Lung (tissue), 12 donors: ENCODE data around the gene PNPLA8. TPM values are rescaled to one million over a fixed set of nuclear protein-coding genes. Genes with fewer than 3 reads are reported as not detected.

Experiments used
- ATAC-seq: fragments of 200-7000 bp; cut with Tn5 transposase; one replicate; pipeline ENCODE4 v1.9.1; 2020; ENCODE audit warnings: moderate number of reproducible peaks; ENCODE audit not compliant: insufficient read depth, low FRiP score
- DNase-seq, 3 donors: peaks; one replicate each; pipeline ENCODE4 v3.0.0-alpha.2; 2013 to 2017
- H3K27ac ChIP-seq, 2 donors: one replicate each; pipeline ENCODE4 v1.5.1; 2013; ENCODE audit warnings: mild to moderate bottlenecking in 2 of 2, moderate library complexity in 2 of 2, control low read depth in 1 of 2, inconsistent platforms in 1 of 2, low read depth in 1 of 2, low read length in 1 of 2
- H3K27me3 ChIP-seq, 3 donors: one replicate each; pipeline ENCODE4 v1.5.1; 2013; ENCODE audit warnings: low read length in 2 of 3; ENCODE audit not compliant: control insufficient read depth in 3 of 3, insufficient read depth in 3 of 3
- H3K36me3 ChIP-seq, 4 donors: one replicate each; pipeline ENCODE4 v1.5.1; 2013; ENCODE audit warnings: low read length in 4 of 4, mild to moderate bottlenecking in 1 of 4, moderate library complexity in 1 of 4; ENCODE audit not compliant: control insufficient read depth in 4 of 4, insufficient read depth in 4 of 4
- H3K4me1 ChIP-seq, 5 donors: one replicate each; pipeline ENCODE4 v1.5.1; 2013; ENCODE audit warnings: low read length in 5 of 5, mild to moderate bottlenecking in 2 of 5, moderate library complexity in 1 of 5; ENCODE audit not compliant: control insufficient read depth in 5 of 5, insufficient read depth in 5 of 5
- H3K4me3 ChIP-seq: one replicate; pipeline ENCODE4 v1.5.1; 2013; ENCODE audit warnings: mild to moderate bottlenecking, control low read depth, moderate library complexity
- H3K9ac ChIP-seq, 2 donors: one replicate each; pipeline ENCODE4 v1.5.1; 2013; ENCODE audit warnings: low read length in 2 of 2, control low read depth in 1 of 2; ENCODE audit not compliant: insufficient read depth in 1 of 2
- H3K9me3 ChIP-seq, 4 donors: one replicate each; pipeline ENCODE4 v1.5.1; 2013; ENCODE audit warnings: low read length in 3 of 4, mild to moderate bottlenecking in 1 of 4, moderate library complexity in 1 of 4; ENCODE audit not compliant: control insufficient read depth in 4 of 4, insufficient read depth in 3 of 4
- WGBS, 2 donors: extraction: QIAGEN DNeasy Blood & Tissue Kit; methylation state at CpG; one replicate each; pipeline ENCODE4 v1.1.7; 2013; 5-methylcytosine and 5-hydroxymethylcytosine counted together
- polyA plus RNA-seq, 2 donors: library from polyadenylated mRNA; stranded (reverse); fragments of 200-250 nt; gene quantifications; one replicate each; pipeline ENCODE4 v1.2.1, GENCODE V29; 2013
- total RNA-seq, 2 donors: library from RNA; depleted of rRNA in 1 of 2; stranded (reverse); fragments of >200 nt in 1 of 2; gene quantifications; one replicate each; pipeline ENCODE4 v1.2.1, GENCODE V29; 2014 to 2021
- TF ChIP-seq, protein P1 (sequence below): IDR thresholded peaks from 2 replicates; pipeline ENCODE4 v1.5.1; 2012; ENCODE audit warnings: mild to moderate bottlenecking; ENCODE audit errors: control extremely low read depth, extremely low read depth
- donor health status: control.
- donor health status: control.
- donor health status: Bipolar disorder and iron deficiency.
- donor health status: healthy.
- donor health status: DM: yes; HTN: yes; CAD: no.

PNPLA8 gene
- total and polyA plus RNA-seq, 4 donors, result 14.2 to 49.7 (median 25.4) TPM

DNA sequence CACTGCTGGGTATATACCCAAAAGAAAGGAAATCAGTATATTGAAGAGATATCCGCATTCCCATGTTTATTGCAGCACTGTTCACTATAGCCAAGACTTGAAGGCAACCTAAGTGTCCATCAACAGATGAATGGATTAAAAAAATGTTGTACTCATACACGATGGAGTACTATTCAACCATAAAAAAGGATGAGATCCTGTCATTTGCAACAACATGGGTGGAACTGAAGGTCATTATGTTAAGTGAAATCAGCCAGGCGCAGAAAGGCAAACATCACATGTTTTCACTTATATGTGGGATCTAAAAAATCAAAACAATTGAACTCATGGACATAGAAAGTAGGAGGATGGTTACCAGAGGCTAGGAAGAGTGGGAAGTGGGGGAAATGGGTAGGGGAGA is 89.0 kb downstream of the PNPLA8 start:
- no peaks in the 10 kb centered on the region for H3K36me3 ChIP-seq
- ATAC-seq (no peak), DNase-seq (no peak)
- TF ChIP-seq, protein P1, sequence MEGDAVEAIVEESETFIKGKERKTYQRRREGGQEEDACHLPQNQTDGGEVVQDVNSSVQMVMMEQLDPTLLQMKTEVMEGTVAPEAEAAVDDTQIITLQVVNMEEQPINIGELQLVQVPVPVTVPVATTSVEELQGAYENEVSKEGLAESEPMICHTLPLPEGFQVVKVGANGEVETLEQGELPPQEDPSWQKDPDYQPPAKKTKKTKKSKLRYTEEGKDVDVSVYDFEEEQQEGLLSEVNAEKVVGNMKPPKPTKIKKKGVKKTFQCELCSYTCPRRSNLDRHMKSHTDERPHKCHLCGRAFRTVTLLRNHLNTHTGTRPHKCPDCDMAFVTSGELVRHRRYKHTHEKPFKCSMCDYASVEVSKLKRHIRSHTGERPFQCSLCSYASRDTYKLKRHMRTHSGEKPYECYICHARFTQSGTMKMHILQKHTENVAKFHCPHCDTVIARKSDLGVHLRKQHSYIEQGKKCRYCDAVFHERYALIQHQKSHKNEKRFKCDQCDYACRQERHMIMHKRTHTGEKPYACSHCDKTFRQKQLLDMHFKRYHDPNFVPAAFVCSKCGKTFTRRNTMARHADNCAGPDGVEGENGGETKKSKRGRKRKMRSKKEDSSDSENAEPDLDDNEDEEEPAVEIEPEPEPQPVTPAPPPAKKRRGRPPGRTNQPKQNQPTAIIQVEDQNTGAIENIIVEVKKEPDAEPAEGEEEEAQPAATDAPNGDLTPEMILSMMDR, result no peak
- H3K4me3 ChIP-seq, result no peak overlapping the region
- H3K9ac ChIP-seq, result no peak overlapping the region
- WGBS, 2 donors, result 92 to 93% methylated on average over 3 of the region's 3 CpGs
- H3K27me3 ChIP-seq, result peaks cover 0 to 4% (median 2%) of the 10 kb centered on the region in 3 donors
- peaks cover 0 to 2% (median 0%) of the 10 kb centered on the region in 4 donors for H3K9me3 ChIP-seq
- no peak overlapping the region for H3K27ac ChIP-seq
- H3K4me1 ChIP-seq, result no peaks in the 10 kb centered on the region

DNA sequence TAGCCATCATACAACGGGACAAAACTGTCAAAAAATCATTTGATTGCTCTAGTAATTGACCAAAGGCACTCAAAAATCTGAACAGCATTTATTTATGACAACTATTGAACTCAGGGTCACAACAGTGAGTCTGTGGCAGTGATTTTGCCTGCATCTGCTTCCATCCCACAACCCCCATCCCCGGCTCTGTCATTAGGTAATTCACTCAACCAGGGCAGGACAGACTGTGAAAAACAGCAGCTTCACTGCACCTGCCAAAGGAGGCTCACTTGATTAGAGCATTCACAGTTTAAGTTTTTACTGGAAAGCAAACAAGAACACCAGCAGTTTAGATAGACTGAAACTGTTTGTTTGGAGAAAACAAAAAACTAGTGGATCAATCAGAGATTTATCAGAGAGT is 91.9 kb downstream of the PNPLA8 start:
- Histone ChIP-seq H3K36me3 (no peaks in the 10 kb centered on the region), H3K4me3 (no peak overlapping the region), H3K4me1 (no peaks in the 10 kb centered on the region), H3K27me3 (no peaks in the 10 kb centered on the region), H3K27ac (no peak overlapping the region), H3K9me3 (peaks cover 0 to 2% (median 0%) of the 10 kb centered on the region in 4 donors), H3K9ac (no peak overlapping the region)
- no peak for DNase-seq
- no peak for ATAC-seq
- WGBS, 2 donors, result 67% methylated on average over 2 of the region's 2 CpGs
- TF ChIP-seq, protein P1, result no peak

DNA sequence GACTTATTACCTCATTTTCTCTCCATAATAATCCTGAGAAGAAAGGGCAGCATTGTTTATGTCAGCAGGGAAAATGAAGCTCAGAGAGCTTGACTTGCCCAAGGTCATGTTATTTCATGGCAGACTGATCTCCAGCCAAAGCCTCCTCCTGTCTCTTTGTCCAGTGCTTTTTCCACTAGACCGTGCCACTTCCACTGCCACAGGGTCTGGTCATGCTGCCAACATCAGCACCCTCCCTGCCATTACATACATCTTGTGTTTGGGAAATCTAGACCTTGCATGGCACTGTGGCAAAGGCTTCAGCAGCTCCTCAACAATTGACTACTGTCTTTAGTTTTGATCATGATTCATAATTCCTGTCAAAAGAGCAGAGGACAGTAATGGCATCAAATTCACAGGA is 94.8 kb downstream of the PNPLA8 start:
- no peak overlapping the region for H3K9ac ChIP-seq
- 82 to 88% methylated on average over 1 of the region's 1 CpG for WGBS, 2 donors
- H3K9me3 ChIP-seq, result peaks cover 0 to 2% (median 0%) of the 10 kb centered on the region in 4 donors
- TF ChIP-seq, protein P1, result no peak
- no peaks in the 10 kb centered on the region for H3K36me3 ChIP-seq
- ATAC-seq, result no peak
- H3K4me1 ChIP-seq, result no peaks in the 10 kb centered on the region
- no peak overlapping the region for H3K27ac ChIP-seq
- no peak for DNase-seq
- no peaks in the 10 kb centered on the region for H3K27me3 ChIP-seq
- no peak overlapping the region for H3K4me3 ChIP-seq

DNA sequence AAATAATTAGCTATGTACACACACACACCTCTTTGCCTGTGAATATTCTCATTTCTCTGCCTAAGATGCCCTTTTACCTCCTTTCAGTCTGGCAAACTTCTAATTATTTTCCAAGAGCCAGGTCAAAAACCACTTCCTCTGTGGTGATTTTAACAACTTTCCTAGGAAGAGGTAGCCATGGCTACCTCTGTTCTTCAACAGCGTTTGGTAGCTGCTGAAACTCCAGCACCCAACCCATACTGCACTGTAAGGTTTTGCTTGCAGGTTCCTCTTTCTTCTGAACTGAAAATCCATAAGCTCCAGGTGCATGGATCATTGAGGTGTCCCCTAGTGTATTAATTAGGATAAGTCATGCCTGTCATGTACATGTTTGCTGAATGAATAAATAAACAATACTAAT is 95.3 kb downstream of the PNPLA8 start:
- no peak overlapping the region for H3K27ac ChIP-seq
- WGBS, 2 donors, result 13 to 44% methylated on average over 1 of the region's 1 CpG
- no peaks in the 10 kb centered on the region for H3K27me3 ChIP-seq
- no peak for ATAC-seq
- H3K9ac ChIP-seq, result no peak overlapping the region
- TF ChIP-seq, protein P1, result no peak
- DNase-seq, result no peak
- H3K4me3 ChIP-seq, result no peak overlapping the region
- no peaks in the 10 kb centered on the region for H3K36me3 ChIP-seq
- peaks cover 0 to 2% (median 0%) of the 10 kb centered on the region in 4 donors for H3K9me3 ChIP-seq
- H3K4me1 ChIP-seq, result no peaks in the 10 kb centered on the region
